SK-N-SH treated with all-trans-retinoic acid at 6 μM for 48 hours (cell line): ENCODE measurements around the gene NTSR2.

ENCODE experiments used
- ARNTL ChIP-seq: fragments of 450-650 bp; formaldehyde crosslinking; IDR thresholded peaks from 2 replicates; pipeline ENCODE4 v1.5.0; 2020; ENCODE audit warnings: low read depth, mild to moderate bottlenecking, moderate library complexity, borderline replicate concordance
- PPARA ChIP-seq: fragments of 250-450 bp; sonication (Bioruptor Pico); IDR thresholded peaks from 2 replicates; pipeline ENCODE4 v1.5.0; 2020; ENCODE audit warnings: mild to moderate bottlenecking, borderline replicate concordance
- SNAI2 ChIP-seq: fragments of 250-450 bp; sonication (Bioruptor Pico); IDR thresholded peaks from 2 replicates; pipeline ENCODE4 v1.5.0; 2020; ENCODE audit warnings: mild to moderate bottlenecking, moderate library complexity
- ZNF70 ChIP-seq: fragments of 450-650 bp; formaldehyde crosslinking; IDR thresholded peaks from 2 replicates; pipeline ENCODE4 v1.5.0; 2020; ENCODE audit warnings: mild to moderate bottlenecking, moderate library complexity
- TF ChIP-seq, protein P1 (sequence below): fragments of 250-450 bp; sonication (Bioruptor Pico); IDR thresholded peaks from 2 replicates; pipeline ENCODE4 v1.8.0; 2020; ENCODE audit warnings: mild to moderate bottlenecking, moderate library complexity, borderline replicate concordance
- TF ChIP-seq, protein P2 (sequence below): fragments of 250-450 bp; sonication (Bioruptor Pico); IDR thresholded peaks from 2 replicates; pipeline ENCODE4 v1.5.1; 2020; ENCODE audit warnings: low read depth, mild to moderate bottlenecking, moderate library complexity

DNA sequence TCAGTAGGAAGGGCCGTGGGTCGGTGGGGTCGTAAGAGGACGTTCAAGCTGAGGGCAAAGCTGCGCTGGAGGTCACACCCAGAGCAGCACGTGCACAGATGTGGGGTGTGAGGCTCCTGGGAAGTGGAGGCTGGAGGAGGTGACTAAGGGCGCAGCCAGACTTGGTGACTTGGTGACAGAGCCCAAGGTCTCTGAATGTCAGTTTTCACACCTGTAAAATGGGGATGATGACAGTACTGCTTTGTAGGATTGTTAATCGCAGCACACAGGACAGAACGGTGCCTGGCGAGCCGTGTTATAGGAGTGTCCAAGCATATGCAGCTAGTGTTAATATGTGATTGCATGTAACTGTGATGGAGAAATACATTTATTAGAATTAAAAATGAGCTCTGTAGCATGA lies 40.8 kb downstream of the NTSR2 start:
- TF ChIP-seq PPARA (no peak), ARNTL (CRISPR knock-in tag) (no peak), SNAI2 (CRISPR knock-in tag) (no peak), ZNF70 (CRISPR knock-in tag) (no peak)
- TF ChIP-seq, protein P1, sequence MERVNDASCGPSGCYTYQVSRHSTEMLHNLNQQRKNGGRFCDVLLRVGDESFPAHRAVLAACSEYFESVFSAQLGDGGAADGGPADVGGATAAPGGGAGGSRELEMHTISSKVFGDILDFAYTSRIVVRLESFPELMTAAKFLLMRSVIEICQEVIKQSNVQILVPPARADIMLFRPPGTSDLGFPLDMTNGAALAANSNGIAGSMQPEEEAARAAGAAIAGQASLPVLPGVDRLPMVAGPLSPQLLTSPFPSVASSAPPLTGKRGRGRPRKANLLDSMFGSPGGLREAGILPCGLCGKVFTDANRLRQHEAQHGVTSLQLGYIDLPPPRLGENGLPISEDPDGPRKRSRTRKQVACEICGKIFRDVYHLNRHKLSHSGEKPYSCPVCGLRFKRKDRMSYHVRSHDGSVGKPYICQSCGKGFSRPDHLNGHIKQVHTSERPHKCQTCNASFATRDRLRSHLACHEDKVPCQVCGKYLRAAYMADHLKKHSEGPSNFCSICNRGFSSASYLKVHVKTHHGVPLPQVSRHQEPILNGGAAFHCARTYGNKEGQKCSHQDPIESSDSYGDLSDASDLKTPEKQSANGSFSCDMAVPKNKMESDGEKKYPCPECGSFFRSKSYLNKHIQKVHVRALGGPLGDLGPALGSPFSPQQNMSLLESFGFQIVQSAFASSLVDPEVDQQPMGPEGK (CRISPR knock-in tag), result no peak
- TF ChIP-seq, protein P2, sequence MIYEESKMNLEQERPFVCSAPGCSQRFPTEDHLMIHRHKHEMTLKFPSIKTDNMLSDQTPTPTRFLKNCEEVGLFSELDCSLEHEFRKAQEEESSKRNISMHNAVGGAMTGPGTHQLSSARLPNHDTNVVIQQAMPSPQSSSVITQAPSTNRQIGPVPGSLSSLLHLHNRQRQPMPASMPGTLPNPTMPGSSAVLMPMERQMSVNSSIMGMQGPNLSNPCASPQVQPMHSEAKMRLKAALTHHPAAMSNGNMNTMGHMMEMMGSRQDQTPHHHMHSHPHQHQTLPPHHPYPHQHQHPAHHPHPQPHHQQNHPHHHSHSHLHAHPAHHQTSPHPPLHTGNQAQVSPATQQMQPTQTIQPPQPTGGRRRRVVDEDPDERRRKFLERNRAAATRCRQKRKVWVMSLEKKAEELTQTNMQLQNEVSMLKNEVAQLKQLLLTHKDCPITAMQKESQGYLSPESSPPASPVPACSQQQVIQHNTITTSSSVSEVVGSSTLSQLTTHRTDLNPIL, result no peak
